Psoas muscle (tissue), 8 donors: ENCODE data around the gene FAM50A. TPM values are rescaled to one million over a fixed set of nuclear protein-coding genes. Genes with fewer than 3 reads are reported as not detected.
A peak's percentile ranks its signal among the peaks of the same experiment; 100 is the strongest.

ENCODE experiments used
- ATAC-seq, 4 donors: fragments of 200-7000 bp; cut with Tn5 transposase; one replicate each; pipeline ENCODE4 v1.9.1; 2020; ENCODE audit warnings: moderate library complexity in 3 of 4, mild to moderate bottlenecking in 2 of 4
- DNase-seq, 2 donors: peaks; one replicate each; pipeline ENCODE4 v3.0.0-alpha.2; 2020
- H3K27ac ChIP-seq: fragments of 200-600 bp; one replicate; pipeline ENCODE4 v1.8.0; 2022
- H3K27me3 ChIP-seq, 3 donors: fragments of 200-600 bp in 1 of 3; one replicate each; pipeline versions ENCODE4 v1.6.1 to v1.8.0; 2013 to 2022; ENCODE audit warnings: low read length in 2 of 3, mild to moderate bottlenecking in 2 of 3, moderate library complexity in 1 of 3; ENCODE audit not compliant: insufficient read depth in 3 of 3
- H3K36me3 ChIP-seq, 2 donors: fragments of 200-600 bp in 1 of 2; one replicate each; pipeline versions ENCODE4 v1.6.1 to v1.8.0; 2013 to 2022; ENCODE audit warnings: low read depth in 1 of 2, mild to moderate bottlenecking in 1 of 2, moderate library complexity in 1 of 2; ENCODE audit not compliant: insufficient read depth in 1 of 2
- H3K4me1 ChIP-seq: fragments of 200-600 bp; one replicate; pipeline ENCODE4 v1.8.0; 2022
- H3K4me3 ChIP-seq: fragments of 200-600 bp; one replicate; pipeline ENCODE4 v1.8.0; 2022; ENCODE audit warnings: mild to moderate bottlenecking
- H3K9me3 ChIP-seq: fragments of 200-600 bp; one replicate; pipeline ENCODE4 v1.8.0; 2022
- CTCF ChIP-seq: fragments of 200-600 bp; IDR thresholded peaks from one replicate; pipeline ENCODE4 v1.8.0; 2022; ENCODE audit warnings: antibody characterized with exemption
- WGBS, 3 donors: extraction: QIAGEN DNeasy Blood & Tissue Kit; methylation state at CpG; one replicate each; pipeline versions ENCODE4 v1.1.6 to v1.1.7; 2013; 5-methylcytosine and 5-hydroxymethylcytosine counted together
- intact Hi-C, 2 donors: fragments of 100-400 bp; cut with DNase I; formaldehyde crosslinking; loops; one replicate each; pipeline versions ENCODE4 v1.11.0 to v1.14.2; 2022
- polyA plus RNA-seq, 3 donors: library from polyadenylated mRNA; stranded (reverse); fragments of 200-250 nt; gene quantifications; one replicate each; pipeline ENCODE4 v1.2.3, GENCODE V29; 2013
- total RNA-seq, 4 donors: library from RNA; stranded (reverse); fragmentation: NEBNext Ultra II Directional in 2 of 4; extraction: Animal tissue kit (Norgen Biotek cat#: 25700) in 2 of 4; gene quantifications; one replicate each; pipeline versions ENCODE4 v1.2.1 to v1.2.4, GENCODE V29; 2021 to 2023
- donor health status: healthy with polysubstance abuse.
- donor health status: DM: no; HTN: no; CAD: no; lungs with moderate emphysema.
- donor health status: Bipolar disorder and iron deficiency.
- donor health status: healthy.
- donor health status: DM: yes; HTN: yes; CAD: no.
- donor health status: DM: no; HTN: no; CAD: no.
- donor health status: DM: no; HTN: no; CAD: no.
- donor health status: DM: yes; HTN: yes; CAD: no.

The FAM50A gene
- total and polyA plus RNA-seq, 7 donors, result 48.6 to 117 (median 59.6) TPM

DNA sequence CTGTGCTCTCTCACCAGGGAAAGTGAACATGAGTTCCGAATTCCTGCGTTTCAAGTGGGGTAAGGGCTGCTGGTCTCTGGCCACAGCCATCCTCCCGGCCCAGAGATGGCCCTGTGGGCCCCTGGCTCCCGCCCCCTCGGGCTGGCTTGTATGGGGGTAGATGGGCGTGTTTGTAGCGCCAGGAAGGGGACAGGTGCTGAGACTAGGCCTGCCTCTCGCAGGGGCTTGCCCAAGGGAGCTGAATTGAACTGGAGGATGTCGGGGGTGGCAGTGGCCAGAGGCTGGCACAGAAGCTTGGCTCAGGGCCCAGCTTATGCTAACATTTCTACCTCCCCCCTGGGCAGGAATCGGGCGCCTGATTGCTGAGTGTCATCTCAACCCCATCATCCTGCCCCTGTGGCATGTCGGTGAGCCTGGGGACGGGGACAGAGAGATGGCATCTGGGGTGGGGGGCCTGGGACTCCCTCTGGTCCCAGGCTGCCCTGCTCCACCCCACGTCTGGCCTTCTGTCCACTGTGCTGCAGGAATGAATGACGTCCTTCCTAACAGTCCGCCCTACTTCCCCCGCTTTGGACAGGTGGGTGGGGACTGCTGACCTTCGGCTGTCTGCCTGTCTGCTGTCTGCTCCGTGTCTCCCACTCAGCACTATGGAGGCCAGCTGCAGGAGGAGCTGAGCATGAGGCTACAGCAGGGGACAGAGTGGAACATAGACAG lies 24.1 kb upstream of the FAM50A start:
- intact Hi-C loops, result loop anchor here in 1 of 2 donors (5.0 kb wide), 1 partner anchor 112 kb away; no protein-coding TSS in a partner anchor
- TF ChIP-seq CTCF, result no peak
- no peak overlapping the region for H3K4me3 ChIP-seq

DNA sequence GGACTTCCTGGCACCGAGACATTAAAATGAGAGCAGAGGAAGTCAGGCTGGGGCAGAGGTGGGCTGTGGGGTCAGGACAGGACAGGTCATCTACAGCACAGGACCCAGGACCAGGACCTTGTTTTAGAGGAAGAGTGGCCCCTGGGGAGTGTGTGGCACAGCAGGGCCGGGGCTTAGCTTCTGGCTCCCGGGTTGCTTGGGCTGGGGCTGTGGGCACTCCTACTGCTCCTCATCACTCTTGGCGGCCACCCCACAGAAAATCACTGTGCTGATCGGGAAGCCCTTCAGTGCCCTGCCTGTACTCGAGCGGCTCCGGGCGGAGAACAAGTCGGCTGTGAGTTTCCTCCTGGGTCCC lies 23.6 kb upstream of the FAM50A start:
- ATAC-seq, result peak in 3 of 4 donors; percentile 26 to 45 (median 39)
- Histone ChIP-seq H3K27me3 (peaks cover 0 to 9% (median 0%) of the 10 kb centered on the region in 3 donors), H3K4me3 (no peak overlapping the region), H3K4me1 (peaks cover 3% of the 10 kb centered on the region), H3K27ac (peak overlapping the region; percentile 16), H3K9me3 (no peaks in the 10 kb centered on the region), H3K36me3 (peaks cover 0 to 9% of the 10 kb centered on the region in 2 donors)
- DNase-seq, result no peak
- intact Hi-C loops, result no loop called here
- no peak for TF ChIP-seq CTCF
- WGBS, 3 donors, result 55 to 69% (median 58%) methylated on average over 9 to 10 of the region's 10 CpGs

More for the DNA sequence above, 24.1 kb upstream of the FAM50A start:
- no peak for DNase-seq
- ATAC-seq, result peak; percentile 74 to 85 (median 82)
- peak overlapping the region; percentile 16 for H3K27ac ChIP-seq
- peaks cover 0 to 9% (median 0%) of the 10 kb centered on the region in 3 donors for H3K27me3 ChIP-seq
- no peaks in the 10 kb centered on the region for H3K9me3 ChIP-seq
- WGBS, 3 donors, result 34 to 48% (median 35%) methylated on average over 18 to 19 of the region's 19 CpGs
- H3K36me3 ChIP-seq, result peaks cover 0 to 9% of the 10 kb centered on the region in 2 donors
- H3K4me1 ChIP-seq, result peaks cover 3% of the 10 kb centered on the region

DNA sequence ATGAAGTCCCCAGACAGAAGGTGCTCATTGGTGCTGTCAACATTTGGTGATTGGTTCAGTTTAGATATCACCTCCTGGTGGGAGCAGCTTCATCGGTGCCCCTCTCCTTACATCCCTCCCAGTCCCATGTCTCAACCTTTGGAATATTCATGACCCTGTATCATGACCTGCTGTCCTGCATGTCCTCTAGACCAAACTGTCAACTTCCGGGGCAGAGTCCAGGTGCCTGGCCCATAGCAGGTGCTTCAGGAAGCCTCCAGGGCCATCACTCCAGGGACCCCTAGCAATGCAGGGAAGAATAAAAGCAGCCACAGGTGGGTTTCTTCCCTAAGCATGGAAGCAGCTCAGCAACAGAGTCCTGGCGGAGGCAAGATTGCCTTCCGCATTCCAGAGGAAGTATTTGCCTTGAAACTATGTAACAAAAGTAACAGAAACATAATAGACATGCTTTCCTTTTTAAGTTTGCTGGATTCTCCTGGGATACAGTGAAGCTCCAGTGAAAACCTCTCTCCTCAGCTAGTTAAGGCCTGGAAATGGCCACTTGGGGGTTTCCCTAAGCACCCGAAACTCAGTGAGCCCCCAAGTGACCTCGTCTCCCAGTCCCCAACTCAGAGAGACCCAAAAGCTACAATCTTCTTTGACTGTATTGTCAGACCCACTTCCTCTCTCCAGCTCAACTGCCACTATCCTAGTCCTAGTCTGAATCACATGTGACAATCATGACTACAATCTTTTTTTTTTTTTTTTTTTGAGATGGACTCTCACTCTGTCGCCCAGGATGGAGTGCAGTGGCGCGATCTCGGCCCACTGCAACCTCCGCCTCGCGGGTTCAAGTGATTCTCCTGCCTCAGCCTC lies 16.8 kb upstream of the FAM50A start:
- Histone ChIP-seq H3K4me3 (no peak overlapping the region), H3K27me3 (no peaks in the 10 kb centered on the region), H3K9me3 (no peaks in the 10 kb centered on the region), H3K4me1 (no peaks in the 10 kb centered on the region), H3K27ac (no peak overlapping the region), H3K36me3 (no peaks in the 10 kb centered on the region)
- WGBS, 3 donors, result 86 to 88% (median 86%) methylated on average over 13 of the region's 13 CpGs
- TF ChIP-seq CTCF, result no peak
- no peak for ATAC-seq
- intact Hi-C loops, result no loop called here
- DNase-seq, result no peak

DNA sequence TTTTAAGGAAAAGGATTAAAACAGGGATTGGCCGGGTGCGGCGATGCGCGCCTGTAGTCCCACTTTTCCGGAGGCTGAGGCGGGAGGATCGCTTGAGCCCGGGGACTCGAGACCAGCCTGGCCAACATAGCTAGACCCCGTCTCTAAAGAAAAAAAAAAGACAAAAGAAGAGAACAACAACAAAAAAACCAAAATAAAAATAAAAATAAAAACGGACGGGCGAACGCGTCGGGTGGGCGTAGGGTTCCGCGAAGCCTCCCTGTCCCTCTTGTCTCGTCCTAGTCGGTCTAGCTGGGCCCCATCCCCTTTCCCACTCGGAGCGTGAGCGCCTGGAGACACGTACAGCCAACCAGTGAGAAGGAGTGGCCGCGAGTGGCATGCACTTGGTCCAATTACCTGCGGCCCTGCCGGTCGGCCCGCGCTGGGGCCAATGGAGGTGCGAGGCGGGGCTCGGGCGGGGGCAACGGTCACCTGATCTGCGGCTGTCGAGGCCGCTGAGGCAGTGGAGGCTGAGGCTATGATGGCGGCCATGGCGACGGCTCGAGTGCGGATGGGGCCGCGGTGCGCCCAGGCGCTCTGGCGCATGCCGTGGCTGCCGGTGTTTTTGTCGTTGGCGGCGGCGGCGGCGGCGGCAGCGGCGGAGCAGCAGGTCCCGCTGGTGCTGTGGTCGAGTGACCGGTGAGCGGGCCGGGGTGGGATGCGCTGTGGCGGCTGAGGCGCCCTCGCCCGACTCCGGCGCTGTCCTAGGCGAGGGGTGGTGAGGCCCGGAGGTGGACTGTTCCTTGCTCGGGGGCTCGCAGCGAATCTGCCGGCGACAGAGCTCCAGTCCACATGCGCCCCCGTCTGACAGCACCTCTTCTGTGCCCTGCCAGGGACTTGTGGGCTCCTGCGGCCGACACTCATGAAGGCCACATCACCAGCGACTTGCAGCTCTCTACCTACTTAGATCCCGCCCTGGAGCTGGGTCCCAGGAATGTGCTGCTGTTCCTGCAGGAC lies 15.5 kb upstream of the FAM50A start, which contains the start of gene ATP6AP1:
TSS of gene ATP6AP1 (plus strand) at position 502 of the 996 bp plus-strand sequence. CDS start at position 518, 16 bp downstream.
- ATAC-seq, result peak; percentile 98 to 99 (median 99)
- no peaks in the 10 kb centered on the region for H3K4me1 ChIP-seq
- H3K27ac ChIP-seq, result peak within 1 kb of the TSS; percentile 80
- H3K4me3 ChIP-seq, result peak within 1 kb of the TSS; percentile 81
- peaks cover 0 to 8% of the 10 kb centered on the region in 2 donors for H3K36me3 ChIP-seq
- intact Hi-C loops, result no loop called here
- DNase-seq, result peak; percentile 94 to 96
- H3K9me3 ChIP-seq, result no peaks in the 10 kb centered on the region
- H3K27me3 ChIP-seq, result no peaks in the 10 kb centered on the region
- 7 to 40% (median 12%) methylated on average over 37 to 87 of the region's 87 CpGs for WGBS, 3 donors
- no peak for TF ChIP-seq CTCF
